GM12873 (cell line): ENCODE data around the gene PLEKHM3.

ENCODE experiments used
- CTCF ChIP-seq: IDR thresholded peaks from 2 replicates; pipeline ENCODE4 v1.5.1; 2012; ENCODE audit warnings: low read depth, mild to moderate bottlenecking, moderate library complexity, low read length, control low read depth; ENCODE audit not compliant: insufficient read depth; ENCODE audit errors: missing control alignments

PLEKHM3 gene

DNA sequence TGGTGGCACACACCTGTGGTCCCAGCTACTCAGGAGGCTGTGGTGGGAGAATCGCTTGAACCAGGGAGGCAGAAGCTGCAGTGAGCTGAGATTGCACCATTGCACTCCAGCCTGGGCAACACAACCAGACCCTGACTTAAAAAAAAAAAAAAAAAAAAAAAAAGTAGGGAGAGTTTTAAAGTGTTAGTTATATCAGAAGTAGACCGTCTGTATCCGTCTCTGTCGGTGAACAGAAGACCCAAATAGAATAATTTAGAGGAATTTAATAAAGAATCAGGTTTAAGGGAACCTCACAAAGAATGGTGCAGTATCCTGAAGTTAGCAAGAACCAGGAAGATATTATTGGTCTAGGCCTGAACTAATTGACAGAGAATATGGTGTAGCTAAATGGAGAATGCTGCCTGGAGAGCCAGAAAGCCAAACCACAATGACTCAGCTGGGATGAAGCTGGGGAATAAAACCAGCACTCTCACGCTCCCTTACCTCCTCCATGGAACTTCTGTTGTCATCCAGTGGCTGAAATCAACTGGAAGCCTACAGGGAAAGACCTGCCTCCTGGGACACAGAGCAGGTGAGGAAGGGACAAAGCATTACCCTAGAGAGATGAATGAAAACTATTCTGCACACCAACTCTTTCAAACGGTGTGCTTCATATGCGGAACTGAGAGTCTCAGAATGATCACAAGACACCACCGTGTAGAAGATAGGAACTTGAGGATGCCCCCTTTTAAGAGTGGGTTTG, 39.1 kb upstream of the PLEKHM3 start:
- no peak for TF ChIP-seq CTCF

DNA sequence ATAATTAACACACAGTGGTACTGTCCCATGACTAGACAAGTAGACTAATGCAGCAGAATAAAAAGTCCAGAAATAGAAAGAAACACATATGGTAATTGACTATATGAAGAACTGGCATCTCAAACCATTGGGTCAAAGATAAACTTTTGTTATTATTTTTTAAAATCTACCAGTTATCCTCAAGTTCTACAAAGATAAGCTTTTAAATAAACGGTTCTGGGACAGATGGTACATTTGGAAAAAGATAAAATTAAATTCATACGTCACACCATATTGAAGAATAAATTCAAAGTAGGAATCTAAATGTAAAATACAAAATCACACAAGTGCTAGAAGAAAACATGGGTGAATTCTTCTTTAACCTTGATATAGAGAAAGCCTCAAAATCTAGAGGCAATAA, 37.6 kb upstream of the PLEKHM3 start:
- TF ChIP-seq CTCF, result no peak

GRCh38 chr2:208062113-208062512, 36.8 kb upstream of the PLEKHM3 start:
- TF ChIP-seq CTCF, result peak; percentile 53

GRCh38 chr2:208057108-208057507, 31.8 kb upstream of the PLEKHM3 start:
- TF ChIP-seq CTCF, result no peak

DNA sequence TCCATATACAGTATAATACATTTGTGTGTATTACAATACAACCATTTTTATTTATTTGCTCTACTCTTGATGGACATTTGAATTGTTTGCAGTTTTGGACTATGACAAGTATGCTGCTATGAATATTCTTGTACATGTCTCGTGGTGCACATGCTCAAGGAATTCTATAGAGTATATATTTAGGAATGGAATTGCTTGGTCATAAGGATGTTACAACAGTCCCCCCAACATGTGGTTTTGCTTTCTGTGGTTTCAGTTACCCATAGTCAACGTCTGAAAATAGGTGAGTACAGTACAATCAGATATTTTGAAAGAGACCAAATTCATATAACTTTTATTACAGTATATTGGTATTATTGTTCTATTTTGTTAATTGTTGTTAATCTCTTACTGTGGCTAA, 24.1 kb upstream of the PLEKHM3 start:
- TF ChIP-seq CTCF, result no peak

- no peak for TF ChIP-seq CTCF
Measured at GRCh38 chr2:208049006-208049405, 23.7 kb upstream of the PLEKHM3 start.

DNA sequence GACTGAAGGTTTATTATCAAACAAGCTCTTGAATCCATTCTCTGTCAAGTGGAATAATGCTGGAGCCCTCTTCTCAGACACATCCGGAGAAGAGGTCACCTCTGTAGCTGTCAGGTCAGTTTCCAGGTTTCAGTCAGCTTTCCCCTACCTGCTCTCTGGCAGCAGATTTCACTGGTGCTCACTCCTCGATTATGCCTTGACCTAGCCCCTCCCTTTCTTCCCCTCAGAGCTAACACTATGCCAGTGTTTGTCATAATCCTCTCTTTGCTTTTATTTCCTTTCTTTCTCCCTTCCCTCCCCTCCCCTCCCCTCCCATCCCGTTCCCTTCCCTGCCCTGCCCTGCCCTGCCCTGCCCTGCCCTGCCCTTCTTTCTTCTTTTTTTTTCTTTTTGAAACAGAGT, 22.5 kb upstream of the PLEKHM3 start:
- no peak for TF ChIP-seq CTCF
